ENCODE data around the gene ABHD2.

GRCh38 chr15:89197503-89197971, 109.3 kb downstream of the ABHD2 start:
- TF ChIP-seq CTCF (conservative IDR thresholded peaks at IDR 0.05; ENCODE audit: low read length) (no peak), EZH2phosphoT487 (IDR thresholded peaks at IDR 0.05; ENCODE audit: borderline replicate concordance, low read depth, low read length) (no peak)

All from OCI-LY7 (cell line).